Measurements from ENCODE around the gene RCOR1.

DNA sequence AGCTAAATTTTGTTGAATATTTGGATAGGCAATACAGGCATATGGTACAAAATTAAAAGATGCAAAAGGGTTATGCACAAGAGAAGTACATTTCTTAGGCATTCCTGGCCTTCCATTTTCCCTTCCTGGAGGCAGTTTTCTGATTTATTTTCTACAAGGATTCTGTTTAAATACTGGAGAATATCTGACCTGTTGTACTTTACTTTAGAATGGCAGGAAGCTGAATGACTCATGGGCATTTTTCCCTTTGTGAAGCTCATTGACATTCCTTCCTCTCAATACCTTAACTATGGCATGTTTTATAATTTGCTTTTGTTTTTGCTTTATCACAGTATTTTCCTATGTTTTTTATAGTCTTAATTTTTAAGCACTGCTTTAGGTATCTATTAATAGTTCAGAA is 62.7 kb downstream of the RCOR1 start:
- TF ChIP-seq POLR2A (IDR thresholded peaks at IDR 0.05) (no peak), CTCF (IDR thresholded peaks at IDR 0.05) (no peak), POLR2AphosphoS5 (IDR thresholded peaks at IDR 0.05) (no peak), EP300 (IDR thresholded peaks at IDR 0.05) (no peak)

All from upper lobe of left lung (tissue), 4 donors.